GM23338 (cell line): ENCODE measurements around the gene ADORA2A. TPM values are rescaled to one million over a fixed set of nuclear protein-coding genes. Genes with fewer than 3 reads are reported as not detected.

Experiments used
- ATAC-seq: fragments of 200-7000 bp; cut with Tn5 transposase; 3 replicates; pipeline ENCODE4 v1.9.1; 2020
- DNase-seq: peaks from one replicate; pipeline ENCODE4 v3.0.0-alpha.2; 2015; ENCODE audit warnings: low spot score
- H2AFZ ChIP-seq: fragments of 200-600 bp; sonication (generic); 2 replicates; pipeline ENCODE4 v1.8.0; 2016; ENCODE audit warnings: antibody characterized with exemption, mild to moderate bottlenecking, moderate library complexity
- H3F3A ChIP-seq: fragments of 200-600 bp; sonication (generic); replicated peaks from 2 replicates; pipeline ENCODE4 v1.8.0; 2017; ENCODE audit warnings: antibody characterized with exemption, mixed run types, low read depth
- H3K27ac ChIP-seq: fragments of 200-600 bp; sonication (generic); 2 replicates; pipeline ENCODE4 v1.6.1; 2016; ENCODE audit warnings: low read depth
- H3K27me3 ChIP-seq: fragments of 200-600 bp; sonication (generic); 2 replicates; pipeline ENCODE4 v1.8.0; 2016; ENCODE audit warnings: mild to moderate bottlenecking, mixed run types, moderate library complexity; ENCODE audit not compliant: insufficient read depth
- H3K36me3 ChIP-seq: fragments of 200-600 bp; sonication (generic); 2 replicates; pipeline ENCODE4 v1.8.0; 2016; ENCODE audit warnings: mild to moderate bottlenecking; ENCODE audit not compliant: insufficient read depth
- H3K4me1 ChIP-seq: fragments of 200-600 bp; sonication (generic); 2 replicates; pipeline ENCODE4 v1.8.0; 2016; ENCODE audit warnings: mild to moderate bottlenecking, moderate library complexity; ENCODE audit not compliant: insufficient read depth
- H3K4me2 ChIP-seq: fragments of 200-600 bp; sonication (generic); 2 replicates; pipeline ENCODE4 v1.7.1; 2017; ENCODE audit warnings: mixed run types
- H3K4me3 ChIP-seq: fragments of 200-600 bp; sonication (generic); 2 replicates; pipeline ENCODE4 v1.6.1; 2016; ENCODE audit warnings: mixed run types
- H3K79me2 ChIP-seq: fragments of 200-600 bp; sonication (generic); replicated peaks from 2 replicates; pipeline ENCODE4 v1.8.0; 2017; ENCODE audit warnings: mild to moderate bottlenecking; ENCODE audit not compliant: insufficient read depth
- H3K9me2 ChIP-seq: fragments of 200-600 bp; sonication (generic); 2 replicates; pipeline ENCODE4 v1.8.0; 2017; ENCODE audit not compliant: insufficient read depth
- H4K20me1 ChIP-seq: fragments of 200-600 bp; sonication (generic); replicated peaks from 2 replicates; pipeline ENCODE4 v1.8.0; 2017; ENCODE audit warnings: mild to moderate bottlenecking; ENCODE audit not compliant: insufficient read depth
- H3K27ac Mint-ChIP-seq: 2 replicates; pipeline ENCODE4 v1.8.0; 2020; ENCODE audit warnings: inconsistent platforms, mild to moderate bottlenecking, moderate library complexity, mixed read lengths
- H3K27me3 Mint-ChIP-seq: 3 replicates; pipeline ENCODE4 v1.8.0; 2022; ENCODE audit warnings: low read depth, mild to moderate bottlenecking, moderate library complexity, mixed read lengths, inconsistent platforms; ENCODE audit not compliant: insufficient read depth, poor library complexity
- H3K36me3 Mint-ChIP-seq: 3 replicates; pipeline ENCODE4 v1.8.0; 2021; ENCODE audit warnings: low read depth, mild to moderate bottlenecking, inconsistent platforms, moderate library complexity, mixed read lengths
- H3K4me1 Mint-ChIP-seq: 3 replicates; pipeline ENCODE4 v1.8.0; 2020; ENCODE audit warnings: mild to moderate bottlenecking, inconsistent platforms, mixed read lengths
- H3K4me3 Mint-ChIP-seq: 3 replicates; pipeline ENCODE4 v1.8.0; 2021; ENCODE audit warnings: moderate library complexity, mild to moderate bottlenecking, inconsistent platforms, mixed read lengths
- H3K9me3 Mint-ChIP-seq: 3 replicates; pipeline ENCODE4 v1.8.0; 2020; ENCODE audit warnings: moderate library complexity, mild to moderate bottlenecking, inconsistent platforms, mixed read lengths
- CREB1 ChIP-seq: fragments of 250-450 bp; sonication (Bioruptor Pico); IDR thresholded peaks from 2 replicates; pipeline ENCODE4 v1.5.0; 2020; ENCODE audit warnings: low read depth, mild to moderate bottlenecking, moderate library complexity
- EZH2 ChIP-seq: fragments of 200-600 bp; sonication (generic); IDR thresholded peaks from one replicate; pipeline ENCODE4 v1.8.0; 2017; ENCODE audit warnings: antibody characterized with exemption, mild to moderate bottlenecking, low read depth; ENCODE audit not compliant: unreplicated experiment
- EZH2phosphoT487 ChIP-seq: fragments of 200-600 bp; sonication (generic); IDR thresholded peaks from one replicate; pipeline ENCODE4 v1.8.1; 2018; ENCODE audit warnings: antibody characterized with exemption; ENCODE audit not compliant: unreplicated experiment
- JUNB ChIP-seq: IDR thresholded peaks from one replicate; pipeline ENCODE4 v1.6.1; 2016; ENCODE audit warnings: antibody characterized with exemption; ENCODE audit not compliant: unreplicated experiment
- NANOG ChIP-seq: IDR thresholded peaks from 2 replicates; pipeline ENCODE4 v1.6.1; 2016; ENCODE audit warnings: antibody characterized with exemption, borderline replicate concordance
- REST ChIP-seq: IDR thresholded peaks from one replicate; pipeline ENCODE4 v1.6.1; 2018; ENCODE audit warnings: antibody characterized with exemption; ENCODE audit not compliant: unreplicated experiment
- STAT1 ChIP-seq: IDR thresholded peaks from one replicate; pipeline ENCODE4 v1.6.1; 2016; ENCODE audit warnings: antibody characterized with exemption; ENCODE audit not compliant: unreplicated experiment
- ZNF114 ChIP-seq: fragments of 250-450 bp; sonication (Bioruptor Pico); IDR thresholded peaks from 2 replicates; pipeline ENCODE4 v1.5.0; 2020; ENCODE audit warnings: mild to moderate bottlenecking, moderate library complexity
- ZNF462 ChIP-seq: fragments of 250-450 bp; sonication (Bioruptor Pico); IDR thresholded peaks from 2 replicates; pipeline ENCODE4 v1.5.0; 2020; ENCODE audit warnings: mild to moderate bottlenecking, moderate library complexity
- polyA plus RNA-seq: library from polyadenylated mRNA; unstranded; fragments of >200 nt; fragmentation: Nextera tagmentation; extraction: Ambion mirVana; gene quantifications from 2 replicates; pipeline ENCODE4 v1.2.1, GENCODE V29; 2016
- total RNA-seq: library from RNA; depleted of rRNA; stranded (reverse); fragments of >200 nt; shearing (Covaris generic); gene quantifications from 2 replicates; pipeline ENCODE4 v1.2.3, GENCODE V29; 2014

The ADORA2A gene
- total and polyA plus RNA-seq, 2 experiments from 2014 or later, result 4.1 to 13.5 TPM

- TF ChIP-seq REST, result no peak
These were observed 14.1 kb upstream of the ADORA2A start (continued) for GRCh38 chr22:24413271-24413670.

- Histone ChIP-seq H3K4me3 (no peak overlapping the region), H3K4me2 (no peak overlapping the region), H3K4me1 (peaks cover 2% of the 10 kb centered on the region; the same call in 1 of the 2 replicates), H3K9me2 (no peaks in the 10 kb centered on the region), H3F3A (no peaks in the 10 kb centered on the region), H3K27me3 (no peaks in the 10 kb centered on the region), H3K36me3 (no peaks in the 10 kb centered on the region), H4K20me1 (no peaks in the 10 kb centered on the region; the same call in 1 of the 2 replicates), H3K79me2 (no peaks in the 10 kb centered on the region), H2AFZ (no peak overlapping the region), H3K27ac (no peak overlapping the region)
- H3K36me3 Mint-ChIP-seq, result peaks cover 20% of the 10 kb centered on the region; the same call in 2 of the 3 replicates
- no peaks in the 10 kb centered on the region for H3K9me3 Mint-ChIP-seq
- H3K4me1 Mint-ChIP-seq, result no peaks in the 10 kb centered on the region; the same call in 1 of the 3 replicates
- H3K4me3 Mint-ChIP-seq, result no peak overlapping the region
- DNase-seq (no peak), ATAC-seq (no peak)
- no peak overlapping the region for H3K27ac Mint-ChIP-seq
- peaks cover 20% of the 10 kb centered on the region for H3K27me3 Mint-ChIP-seq
- no peak for TF ChIP-seq REST
- no peak for TF ChIP-seq ZNF114 (CRISPR knock-in tag)
- no peak for TF ChIP-seq JUNB
- no peak for TF ChIP-seq EZH2
- no peak for TF ChIP-seq NANOG
- TF ChIP-seq EZH2phosphoT487, result no peak
- TF ChIP-seq CREB1, result no peak
- TF ChIP-seq ZNF462 (CRISPR knock-in tag), result no peak
- TF ChIP-seq STAT1, result no peak
These were observed 13.5 kb upstream of the ADORA2A start for GRCh38 chr22:24413736-24414385.
